ENCODE measurements around the gene VWA3B.

Gene VWA3B

DNA sequence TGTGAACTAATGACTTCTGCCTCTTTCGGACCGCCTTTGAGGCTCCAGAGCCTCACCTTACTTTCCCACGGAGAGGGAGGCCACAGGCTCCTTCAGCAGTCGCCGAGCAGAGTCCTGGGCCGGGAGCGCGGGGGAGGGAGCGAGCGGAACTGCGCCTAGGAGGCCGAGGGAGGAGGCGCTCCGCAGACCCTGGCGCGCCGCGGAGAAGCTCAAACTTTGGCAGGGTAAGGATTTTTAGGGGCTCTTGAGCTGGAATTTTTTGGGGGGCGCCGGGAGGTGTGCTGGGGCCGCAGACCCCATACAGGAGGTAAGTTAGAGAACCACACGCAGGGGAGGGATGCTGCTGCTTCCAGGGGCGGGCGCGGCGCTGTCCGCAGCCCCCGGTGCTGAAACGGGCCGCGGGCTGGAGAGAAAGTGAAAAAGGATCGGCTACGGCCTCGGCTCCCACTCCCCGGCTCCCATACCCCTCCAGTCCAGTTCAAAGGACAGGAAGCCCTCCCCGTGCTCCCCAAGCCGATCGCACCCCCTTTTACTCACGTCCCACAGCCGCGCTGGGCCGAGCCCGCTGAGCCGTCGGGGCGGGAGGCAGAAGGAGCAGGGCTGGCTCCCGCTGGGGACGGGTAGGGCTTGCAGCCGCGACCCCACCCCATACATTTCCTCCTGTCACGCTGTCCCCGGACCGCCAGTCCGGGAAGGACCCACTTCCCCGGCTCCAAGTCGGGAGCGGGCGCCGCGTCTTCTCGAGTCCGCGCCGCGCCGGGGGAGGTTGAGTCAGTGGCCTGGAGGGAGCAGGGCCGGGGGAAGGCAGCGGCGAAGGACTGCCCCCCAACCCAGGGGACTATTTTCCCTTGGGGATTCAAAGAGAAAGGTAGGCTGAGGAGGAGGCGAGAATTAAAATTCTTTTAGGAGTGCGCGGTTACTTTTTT is 259.6 kb downstream of the VWA3B start, which contains the start of gene CNGA3:
Gene CNGA3 (plus strand): TSS at position 146 of the 926 bp plus-strand sequence. CDS start 23,520 bp downstream, outside the sequence.
- DNase-seq: no peak

- no peak for DNase-seq
These were observed 260.5 kb downstream of the VWA3B start for GRCh38 chr2:98347298-98348065.

DNA sequence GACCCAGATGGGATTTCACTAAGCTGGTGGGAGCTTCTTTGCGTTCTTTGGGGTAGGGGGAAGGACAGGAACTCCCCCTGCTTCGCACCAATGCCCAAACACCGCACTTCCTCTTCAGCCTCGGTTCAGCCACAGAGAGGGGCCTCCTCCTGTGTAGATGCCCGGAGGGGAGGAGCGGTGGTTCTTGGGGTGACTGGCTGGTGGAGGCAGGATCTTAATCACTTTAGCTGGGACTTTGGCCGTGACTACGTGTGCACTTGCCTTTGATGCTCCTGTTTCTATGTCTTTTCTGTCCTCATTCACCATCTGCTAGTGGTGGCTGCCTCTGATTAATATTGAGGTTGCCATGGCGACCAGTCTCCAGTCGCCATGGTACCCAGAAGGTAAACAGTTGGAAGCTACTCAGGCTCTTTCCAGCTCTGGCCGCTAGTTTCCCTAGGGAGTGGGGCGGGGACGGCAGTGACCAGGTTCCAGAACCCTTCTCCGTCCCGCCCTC is 261.1 kb downstream of the VWA3B start:
- no peak for DNase-seq

- no peak for DNase-seq
These were observed 263.4 kb downstream of the VWA3B start for GRCh38 chr2:98350411-98350810.

DNA sequence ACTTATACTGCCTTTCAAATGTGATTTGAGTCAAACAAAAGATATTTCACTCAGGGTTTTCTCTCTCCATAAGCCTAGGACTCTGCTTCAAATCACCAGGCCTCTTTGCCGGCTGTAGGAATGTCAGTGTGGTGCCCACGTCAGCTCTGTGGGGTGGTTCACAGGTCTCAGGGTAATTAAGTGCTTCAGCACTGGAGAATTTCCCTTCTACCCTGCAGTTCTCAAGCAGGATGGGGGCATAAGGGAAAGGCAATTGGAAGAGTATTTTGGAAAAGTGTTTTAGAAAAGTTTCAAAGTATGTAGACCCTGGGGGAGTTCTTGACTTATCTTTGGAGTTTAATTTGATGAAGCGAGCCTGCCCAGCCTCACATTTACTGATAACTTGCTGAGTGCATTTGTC is 268.9 kb downstream of the VWA3B start:
- no peak for DNase-seq

- DNase-seq: no peak
These were observed 269.8 kb downstream of the VWA3B start for GRCh38 chr2:98356729-98357128.

GRCh38 chr2:98357849-98358248 is 270.9 kb downstream of the VWA3B start:
- DNase-seq: no peak

DNA sequence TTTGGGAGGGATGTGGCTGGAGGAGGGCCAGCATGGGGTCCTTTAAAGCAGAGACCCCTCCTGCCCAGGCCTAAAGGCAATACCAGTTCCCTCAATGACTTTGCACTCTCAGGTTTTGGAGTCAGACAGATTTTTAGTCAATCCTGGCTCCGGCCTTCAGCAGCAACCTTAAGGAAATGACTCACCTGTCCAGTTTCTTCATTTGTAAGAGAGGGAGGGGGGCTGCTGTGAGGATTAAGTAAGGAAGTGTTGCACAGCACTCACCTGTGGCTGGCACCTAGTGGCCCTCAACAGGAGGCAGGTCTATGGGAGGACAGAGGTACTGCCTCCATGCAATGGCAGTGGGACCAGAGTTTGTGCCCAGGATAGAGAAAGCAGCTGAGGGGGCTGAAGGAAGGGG is 273.0 kb downstream of the VWA3B start:
- no peak for DNase-seq

Data from EL (cell line).